ENCODE results near the gene KRT85.

DNA sequence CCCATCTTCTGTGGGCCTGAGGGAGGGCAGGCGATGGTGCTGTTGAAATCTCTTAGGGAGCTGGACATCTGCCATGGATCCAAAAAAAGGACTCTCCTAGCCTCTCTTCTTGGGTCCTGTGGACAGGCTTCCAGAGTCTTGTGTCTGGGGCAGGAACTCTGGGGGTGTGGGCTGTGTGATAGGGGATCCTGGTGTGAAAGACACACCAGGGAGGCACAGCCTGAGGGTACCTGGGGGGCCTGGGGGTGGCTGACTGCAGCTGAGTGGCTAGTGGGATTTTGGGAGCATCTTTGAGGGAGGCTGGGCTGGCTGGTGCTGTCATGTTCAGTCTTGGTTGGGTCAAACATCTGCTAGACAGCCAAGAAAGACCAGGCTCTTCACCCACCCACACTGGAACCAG, 44.3 kb downstream of the KRT85 start:
- TF ChIP-seq, protein P1, sequence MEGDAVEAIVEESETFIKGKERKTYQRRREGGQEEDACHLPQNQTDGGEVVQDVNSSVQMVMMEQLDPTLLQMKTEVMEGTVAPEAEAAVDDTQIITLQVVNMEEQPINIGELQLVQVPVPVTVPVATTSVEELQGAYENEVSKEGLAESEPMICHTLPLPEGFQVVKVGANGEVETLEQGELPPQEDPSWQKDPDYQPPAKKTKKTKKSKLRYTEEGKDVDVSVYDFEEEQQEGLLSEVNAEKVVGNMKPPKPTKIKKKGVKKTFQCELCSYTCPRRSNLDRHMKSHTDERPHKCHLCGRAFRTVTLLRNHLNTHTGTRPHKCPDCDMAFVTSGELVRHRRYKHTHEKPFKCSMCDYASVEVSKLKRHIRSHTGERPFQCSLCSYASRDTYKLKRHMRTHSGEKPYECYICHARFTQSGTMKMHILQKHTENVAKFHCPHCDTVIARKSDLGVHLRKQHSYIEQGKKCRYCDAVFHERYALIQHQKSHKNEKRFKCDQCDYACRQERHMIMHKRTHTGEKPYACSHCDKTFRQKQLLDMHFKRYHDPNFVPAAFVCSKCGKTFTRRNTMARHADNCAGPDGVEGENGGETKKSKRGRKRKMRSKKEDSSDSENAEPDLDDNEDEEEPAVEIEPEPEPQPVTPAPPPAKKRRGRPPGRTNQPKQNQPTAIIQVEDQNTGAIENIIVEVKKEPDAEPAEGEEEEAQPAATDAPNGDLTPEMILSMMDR (IDR thresholded peaks at IDR 0.05): no peak
- TF ChIP-seq EZH2 (IDR thresholded peaks at IDR 0.05; ENCODE audit: borderline replicate concordance, insufficient read depth, low read depth, low read length, poor library complexity, severe bottlenecking): no peak

Data from B cell (primary cell).